ENCODE measurements around the gene TMEM150A.

DNA sequence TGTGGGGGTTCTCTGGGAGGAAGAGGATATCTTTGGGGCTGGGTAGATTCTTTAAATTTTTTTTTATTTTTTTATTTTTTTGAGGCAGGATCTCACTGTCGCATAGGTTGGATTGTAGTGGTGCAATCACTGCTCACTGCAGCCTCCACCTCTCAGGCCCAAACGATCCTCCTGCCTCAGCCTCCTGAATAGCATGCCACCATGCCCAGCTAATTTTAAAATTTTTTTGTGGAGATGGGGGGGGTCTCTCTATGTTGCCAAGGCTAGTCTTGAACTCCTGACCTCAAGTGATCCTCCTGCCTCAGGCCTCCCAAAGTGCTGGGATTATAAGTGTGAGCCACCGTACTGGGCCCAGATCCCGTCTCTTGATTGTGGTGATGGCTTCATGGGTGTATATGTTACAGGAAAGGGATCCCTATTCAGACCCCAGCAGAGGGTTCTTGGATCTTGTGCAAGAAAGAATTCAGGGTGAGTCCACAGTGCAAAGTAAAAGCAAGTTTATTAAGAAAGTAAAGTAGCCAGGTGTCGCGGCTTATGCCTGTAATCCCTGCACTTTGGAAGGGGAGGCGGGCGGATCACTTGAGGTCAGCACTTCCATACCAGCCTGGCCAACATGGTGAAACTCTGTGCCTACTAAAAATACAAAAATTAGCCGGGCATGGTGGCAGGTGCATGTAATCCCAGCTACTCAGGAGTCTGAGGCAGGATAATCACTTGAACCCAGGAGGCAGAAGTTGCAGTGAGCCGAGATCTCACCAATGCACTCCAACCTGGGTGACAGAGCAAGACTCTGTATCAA is 11.4 kb upstream of the TMEM150A start:
- no peak for TF ChIP-seq POLR2AphosphoS5 (IDR thresholded peaks at IDR 0.05)
- TF ChIP-seq CTCF (IDR thresholded peaks at IDR 0.05; ENCODE audit: poor library complexity, severe bottlenecking), result no peak
